Activated T-cell treated with anti-CD3 and anti-CD28 coated beads, Interleukin-2, amount 50 U/mL, for 4 hours (primary cell): Measurements from ENCODE around the gene TPPP. TPM values are rescaled to one million over a fixed set of nuclear protein-coding genes. Genes with fewer than 3 reads are reported as not detected.

ENCODE experiments used
- ATAC-seq, 2 donors: fragments of 200-7000 bp; cut with Tn5 transposase; one replicate each; pipeline ENCODE4 v1.10.0; 2021
- DNase-seq: peaks from one replicate; pipeline ENCODE4 v3.0.0-alpha.2; 2020
- H3K27me3 Mint-ChIP-seq: one replicate; pipeline ENCODE4 v1.8.0; 2021; ENCODE audit warnings: low read depth, mixed read lengths
- H3K36me3 Mint-ChIP-seq: one replicate; pipeline ENCODE4 v1.8.0; 2022; ENCODE audit warnings: mixed read lengths; ENCODE audit not compliant: insufficient read depth
- H3K4me1 Mint-ChIP-seq: one replicate; pipeline ENCODE4 v1.8.0; 2021; ENCODE audit warnings: low read depth, mixed read lengths
- H3K4me3 Mint-ChIP-seq: one replicate; pipeline ENCODE4 v1.8.0; 2021; ENCODE audit warnings: mild to moderate bottlenecking, moderate library complexity, mixed read lengths
- H3K9me3 Mint-ChIP-seq: one replicate; pipeline ENCODE4 v1.8.0; 2021; ENCODE audit warnings: mixed read lengths
- total RNA-seq, 3 donors: library from RNA; stranded (reverse); gene quantifications; one replicate each; pipeline ENCODE4 v1.2.1, GENCODE V29; 2021

TPPP gene
- total RNA-seq, 3 donors from 2014 or later = 0.08 to 0.19 (median 0.08) TPM

DNA sequence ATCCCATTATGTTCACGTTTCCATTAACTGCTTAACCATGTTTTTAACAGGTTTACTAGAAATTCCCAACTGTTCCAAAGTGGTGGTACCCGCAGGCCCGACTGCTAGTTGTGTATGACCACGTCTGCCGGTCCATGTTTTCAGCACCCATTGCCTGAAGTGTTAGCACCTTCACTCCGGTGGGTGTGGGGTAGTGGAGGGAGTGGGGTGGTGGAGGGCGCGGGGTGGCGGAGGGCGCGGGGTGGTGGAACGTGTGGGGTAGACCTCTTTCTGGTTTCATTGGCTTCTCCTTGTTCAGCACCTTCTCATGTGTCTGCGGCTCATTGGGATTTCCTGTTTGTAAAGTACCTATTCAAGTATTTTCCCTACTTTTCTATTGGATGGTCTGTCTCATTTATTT lies 37.7 kb downstream of the TPPP start:
- peaks cover 35% of the 10 kb centered on the region for H3K36me3 Mint-ChIP-seq
- ATAC-seq (no peak), DNase-seq (no peak)
- no peaks in the 10 kb centered on the region for H3K9me3 Mint-ChIP-seq
- H3K27me3 Mint-ChIP-seq = no peaks in the 10 kb centered on the region
- H3K4me1 Mint-ChIP-seq = no peaks in the 10 kb centered on the region
- no peak overlapping the region for H3K4me3 Mint-ChIP-seq

DNA sequence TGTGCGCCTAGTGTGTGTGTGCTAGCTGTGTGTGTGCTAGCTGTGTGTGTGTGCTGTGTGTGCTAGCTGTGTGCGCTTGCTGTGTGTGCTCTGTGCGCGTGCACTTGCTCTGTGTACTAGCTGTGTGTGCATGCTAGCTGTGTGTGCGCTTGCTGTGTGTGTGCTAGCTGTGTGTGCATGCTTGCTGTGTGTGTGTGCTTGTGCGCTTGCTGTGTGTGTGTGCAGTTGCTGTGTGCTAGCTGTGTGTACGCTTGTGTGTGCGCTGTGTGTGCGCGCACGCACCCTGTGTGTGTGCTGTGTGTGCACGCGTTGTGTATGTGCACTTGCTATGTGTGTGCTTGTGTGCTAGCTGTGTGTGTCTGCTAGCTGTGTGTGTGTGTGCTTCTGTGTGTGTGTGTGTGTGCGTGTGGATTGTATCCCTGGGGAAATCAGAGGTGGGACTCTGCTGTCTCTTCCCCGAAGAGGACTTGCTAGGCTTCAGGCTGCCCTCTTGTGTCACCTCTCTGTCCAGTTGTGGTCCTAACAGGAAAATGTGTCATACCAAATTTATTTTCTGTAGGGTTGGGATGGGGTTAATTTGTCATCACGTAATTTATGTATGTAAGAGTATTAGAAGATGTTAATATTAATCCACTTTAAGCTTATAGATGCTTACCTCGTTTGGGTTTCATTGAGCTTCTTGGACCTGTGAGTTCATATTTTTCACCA lies 38.9 kb downstream of the TPPP start:
- H3K27me3 Mint-ChIP-seq = no peaks in the 10 kb centered on the region
- no peak for ATAC-seq
- no peaks in the 10 kb centered on the region for H3K9me3 Mint-ChIP-seq
- DNase-seq = no peak
- no peaks in the 10 kb centered on the region for H3K4me1 Mint-ChIP-seq
- no peak overlapping the region for H3K4me3 Mint-ChIP-seq
- H3K36me3 Mint-ChIP-seq = peaks cover 26% of the 10 kb centered on the region

- Mint-ChIP-seq H3K27me3 (no peaks in the 10 kb centered on the region), H3K36me3 (peaks cover 18% of the 10 kb centered on the region), H3K4me3 (no peak overlapping the region), H3K4me1 (no peaks in the 10 kb centered on the region), H3K9me3 (no peaks in the 10 kb centered on the region)
- ATAC-seq = no peak
- DNase-seq = no peak
Measured at GRCh38 chr5:652773-653350, 40.3 kb downstream of the TPPP start.

DNA sequence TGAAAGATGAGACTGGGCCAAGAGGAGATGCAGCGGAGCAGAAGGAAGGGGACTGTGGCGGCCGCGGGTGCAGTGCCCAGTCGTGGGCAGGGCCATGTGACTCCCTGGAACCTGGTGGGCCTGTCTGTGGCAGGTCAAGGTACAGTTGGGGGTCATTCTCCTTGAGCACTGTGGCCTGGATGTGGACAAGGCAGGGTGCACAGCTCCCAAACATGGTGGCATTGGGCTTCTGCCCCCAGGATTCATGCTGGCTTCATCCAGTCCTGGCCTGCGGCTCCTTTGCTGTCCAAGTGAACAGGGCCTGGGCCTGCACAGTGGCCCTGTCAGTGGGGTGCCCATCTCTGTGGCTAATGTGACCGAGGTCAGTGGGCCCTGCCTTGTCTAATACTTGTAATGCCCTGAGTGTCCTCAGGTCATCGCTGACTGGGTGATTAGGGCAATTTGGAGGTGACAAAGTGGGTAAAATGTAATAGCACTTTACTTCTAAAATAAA lies 41.1 kb downstream of the TPPP start:
- Mint-ChIP-seq H3K27me3 (no peaks in the 10 kb centered on the region), H3K9me3 (no peaks in the 10 kb centered on the region), H3K36me3 (peaks cover 16% of the 10 kb centered on the region), H3K4me3 (no peak overlapping the region), H3K4me1 (no peaks in the 10 kb centered on the region)
- ATAC-seq = no peak
- DNase-seq = no peak

GRCh38 chr5:651296-652022 lies 41.7 kb downstream of the TPPP start:
- H3K27me3 Mint-ChIP-seq = no peaks in the 10 kb centered on the region
- DNase-seq (no peak), ATAC-seq (no peak)
- H3K4me1 Mint-ChIP-seq = no peaks in the 10 kb centered on the region
- no peaks in the 10 kb centered on the region for H3K9me3 Mint-ChIP-seq
- no peak overlapping the region for H3K4me3 Mint-ChIP-seq
- H3K36me3 Mint-ChIP-seq = peaks cover 17% of the 10 kb centered on the region

- no peaks in the 10 kb centered on the region for H3K9me3 Mint-ChIP-seq
- DNase-seq (no peak), ATAC-seq (no peak)
- H3K36me3 Mint-ChIP-seq = peaks cover 21% of the 10 kb centered on the region
- H3K4me3 Mint-ChIP-seq = no peak overlapping the region
- no peaks in the 10 kb centered on the region for H3K27me3 Mint-ChIP-seq
- H3K4me1 Mint-ChIP-seq = peaks cover 3% of the 10 kb centered on the region
Measured at GRCh38 chr5:647727-648126, 45.4 kb downstream of the TPPP start.

GRCh38 chr5:647311-647710 lies 45.8 kb downstream of the TPPP start:
- DNase-seq (no peak), ATAC-seq (no peak)
- Mint-ChIP-seq H3K4me1 (peaks cover 3% of the 10 kb centered on the region), H3K36me3 (peaks cover 21% of the 10 kb centered on the region), H3K27me3 (no peaks in the 10 kb centered on the region), H3K9me3 (no peaks in the 10 kb centered on the region), H3K4me3 (no peak overlapping the region)

GRCh38 chr5:646396-647201 lies 46.6 kb downstream of the TPPP start:
- no peaks in the 10 kb centered on the region for H3K9me3 Mint-ChIP-seq
- no peak for DNase-seq
- no peaks in the 10 kb centered on the region for H3K27me3 Mint-ChIP-seq
- H3K36me3 Mint-ChIP-seq = peaks cover 21% of the 10 kb centered on the region
- H3K4me1 Mint-ChIP-seq = peaks cover 3% of the 10 kb centered on the region
- ATAC-seq = no peak
- no peak overlapping the region for H3K4me3 Mint-ChIP-seq

DNA sequence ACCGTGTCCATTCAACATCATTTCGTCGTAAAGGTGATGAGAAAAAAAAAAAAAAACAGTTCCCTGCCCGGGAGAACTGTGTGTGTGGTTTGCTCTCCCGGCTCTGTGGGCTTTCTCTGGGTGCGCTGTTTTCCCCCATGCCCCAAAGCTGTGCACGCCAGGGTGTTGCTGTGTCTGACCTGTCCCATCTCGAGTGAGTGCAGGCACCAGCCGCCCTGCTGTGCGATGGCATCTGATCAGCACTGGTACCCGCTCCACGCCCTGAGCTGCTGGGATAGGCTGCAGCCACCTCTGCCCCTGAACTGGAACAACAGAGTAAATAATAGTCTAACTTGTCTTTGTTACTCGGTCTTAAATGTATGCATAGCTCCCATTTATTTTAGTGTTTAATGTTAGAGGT lies 47.7 kb downstream of the TPPP start:
- ATAC-seq (no peak), DNase-seq (no peak)
- no peak overlapping the region for H3K4me3 Mint-ChIP-seq
- H3K4me1 Mint-ChIP-seq = peaks cover 3% of the 10 kb centered on the region
- peaks cover 22% of the 10 kb centered on the region for H3K36me3 Mint-ChIP-seq
- no peaks in the 10 kb centered on the region for H3K27me3 Mint-ChIP-seq
- H3K9me3 Mint-ChIP-seq = no peaks in the 10 kb centered on the region

DNA sequence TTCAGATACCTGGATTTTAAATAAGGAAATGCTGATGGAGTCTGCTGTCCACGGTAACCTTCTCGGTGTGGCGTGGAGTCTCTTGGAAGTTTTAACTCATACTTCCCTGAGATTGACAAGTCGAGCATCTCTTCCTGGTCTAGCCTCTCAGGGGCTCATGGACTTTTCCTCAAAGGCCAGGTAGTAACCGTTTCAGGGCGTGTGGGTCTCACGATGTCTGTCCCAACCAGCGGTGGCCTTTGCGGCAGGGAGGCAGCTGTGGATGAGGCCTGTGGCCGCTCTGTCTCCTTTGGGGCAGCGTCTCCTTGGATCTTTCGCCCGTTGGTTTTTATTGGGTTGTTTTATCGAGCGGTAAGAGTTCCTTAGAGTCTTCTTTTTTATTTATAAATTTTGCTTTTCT lies 48.2 kb downstream of the TPPP start:
- Mint-ChIP-seq H3K36me3 (peaks cover 25% of the 10 kb centered on the region), H3K4me3 (no peak overlapping the region), H3K9me3 (no peaks in the 10 kb centered on the region), H3K27me3 (no peaks in the 10 kb centered on the region), H3K4me1 (peaks cover 3% of the 10 kb centered on the region)
- no peak for DNase-seq
- ATAC-seq = no peak

DNA sequence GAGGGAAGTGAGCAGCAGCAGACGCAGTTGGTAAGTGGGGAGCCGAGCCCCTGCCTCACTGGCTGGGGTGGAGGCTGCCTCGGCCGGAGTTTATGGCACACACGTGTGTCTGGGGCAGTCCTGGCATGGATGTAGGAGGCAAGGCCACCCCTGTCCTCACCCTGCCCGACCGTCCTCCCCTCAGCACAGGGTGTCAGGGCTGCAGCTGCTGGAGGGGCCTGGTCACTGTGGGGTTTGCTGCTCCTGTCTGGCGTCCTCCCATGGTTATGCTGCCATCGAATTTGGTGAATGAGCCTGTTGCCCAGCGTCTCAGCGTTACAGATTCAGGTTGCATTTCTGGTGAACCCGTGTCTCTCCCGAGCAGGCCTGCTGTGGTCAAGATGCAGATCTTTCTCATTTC lies 48.6 kb downstream of the TPPP start:
- Mint-ChIP-seq H3K36me3 (peaks cover 25% of the 10 kb centered on the region), H3K9me3 (no peaks in the 10 kb centered on the region), H3K4me1 (peaks cover 3% of the 10 kb centered on the region), H3K27me3 (no peaks in the 10 kb centered on the region), H3K4me3 (no peak overlapping the region)
- ATAC-seq (no peak), DNase-seq (no peak)

- Mint-ChIP-seq H3K9me3 (no peaks in the 10 kb centered on the region), H3K27me3 (no peaks in the 10 kb centered on the region), H3K4me1 (peaks cover 3% of the 10 kb centered on the region), H3K36me3 (peaks cover 25% of the 10 kb centered on the region), H3K4me3 (no peak overlapping the region)
- no peak for ATAC-seq
- DNase-seq = no peak
Measured at GRCh38 chr5:643811-644271, 49.3 kb downstream of the TPPP start.

GRCh38 chr5:643351-643801 lies 49.8 kb downstream of the TPPP start:
- no peak overlapping the region for H3K4me3 Mint-ChIP-seq
- peaks cover 25% of the 10 kb centered on the region for H3K36me3 Mint-ChIP-seq

GRCh38 chr5:642481-642880 lies 50.7 kb downstream of the TPPP start:
- H3K27me3 Mint-ChIP-seq = no peaks in the 10 kb centered on the region
- H3K4me1 Mint-ChIP-seq = peaks cover 3% of the 10 kb centered on the region
- H3K9me3 Mint-ChIP-seq = no peaks in the 10 kb centered on the region
- no peak for ATAC-seq
- H3K4me3 Mint-ChIP-seq = no peak overlapping the region
- H3K36me3 Mint-ChIP-seq = peaks cover 27% of the 10 kb centered on the region
- no peak for DNase-seq

More at GRCh38 chr5:643351-643801, 49.8 kb downstream of the TPPP start:
- Mint-ChIP-seq H3K9me3 (no peaks in the 10 kb centered on the region), H3K27me3 (no peaks in the 10 kb centered on the region), H3K4me1 (peaks cover 3% of the 10 kb centered on the region)
- ATAC-seq (no peak), DNase-seq (no peak)
